Measurements from ENCODE around the gene MOB2. TPM values are rescaled to one million over a fixed set of nuclear protein-coding genes. Genes with fewer than 3 reads are reported as not detected.

The MOB2 gene
- total RNA-seq, 1 donor from 2014 or later: 38.2 TPM

GRCh38 chr11:1488575-1489180, 2.1 kb upstream of the MOB2 start:
- FAIRE-seq: no peak
- no peak for TF ChIP-seq CTCF (IDR thresholded peaks at IDR 0.05; ENCODE audit: insufficient read depth, low read length, severe bottlenecking)
- DNase-seq (ENCODE audit: low read depth): no peak
- no peaks in the 10 kb centered on the region for H3K27me3 ChIP-seq (ENCODE audit: control insufficient read depth, insufficient read depth, low read length)
- H3K36me3 ChIP-seq (ENCODE audit: control insufficient read depth, insufficient read depth, low read length): no peaks in the 10 kb centered on the region
- no peak overlapping the region for H3K4me3 ChIP-seq (ENCODE audit: low read depth, low read length)

GRCh38 chr11:1487851-1488574, 1.4 kb upstream of the MOB2 start:
- no peak overlapping the region for H3K4me3 ChIP-seq (ENCODE audit: low read depth, low read length)
- DNase-seq (ENCODE audit: low read depth) (no peak), FAIRE-seq (no peak)
- TF ChIP-seq CTCF (IDR thresholded peaks at IDR 0.05; ENCODE audit: insufficient read depth, low read length, severe bottlenecking): no peak
- H3K27me3 ChIP-seq (ENCODE audit: control insufficient read depth, insufficient read depth, low read length): no peaks in the 10 kb centered on the region
- H3K36me3 ChIP-seq (ENCODE audit: control insufficient read depth, insufficient read depth, low read length): no peaks in the 10 kb centered on the region

- Histone ChIP-seq H3K36me3 (ENCODE audit: control insufficient read depth, insufficient read depth, low read length) (no peaks in the 10 kb centered on the region), H3K4me3 (ENCODE audit: low read depth, low read length) (no peak overlapping the region), H3K27me3 (ENCODE audit: control insufficient read depth, insufficient read depth, low read length) (no peaks in the 10 kb centered on the region)
- DNase-seq (ENCODE audit: low read depth) (no peak), FAIRE-seq (no peak)
- TF ChIP-seq CTCF (IDR thresholded peaks at IDR 0.05; ENCODE audit: insufficient read depth, low read length, severe bottlenecking): no peak
These were observed 692 bp upstream of the MOB2 start for GRCh38 chr11:1487091-1487850.

GRCh38 chr11:1485504-1485885, 1.1 kb downstream of the MOB2 start:
- DNase-seq (ENCODE audit: low read depth) (no peak), FAIRE-seq (no peak)
- H3K27me3 ChIP-seq (ENCODE audit: control insufficient read depth, insufficient read depth, low read length): no peaks in the 10 kb centered on the region
- TF ChIP-seq CTCF (IDR thresholded peaks at IDR 0.05; ENCODE audit: insufficient read depth, low read length, severe bottlenecking): no peak
- H3K36me3 ChIP-seq (ENCODE audit: control insufficient read depth, insufficient read depth, low read length): no peaks in the 10 kb centered on the region
- H3K4me3 ChIP-seq (ENCODE audit: low read depth, low read length): no peak overlapping the region

- TF ChIP-seq CTCF (IDR thresholded peaks at IDR 0.05; ENCODE audit: insufficient read depth, low read length, severe bottlenecking): no peak
- H3K36me3 ChIP-seq (ENCODE audit: control insufficient read depth, insufficient read depth, low read length): peaks cover 4% of the 10 kb centered on the region
- no peak for DNase-seq (ENCODE audit: low read depth)
- no peak for FAIRE-seq
- H3K4me3 ChIP-seq (ENCODE audit: low read depth, low read length): no peak overlapping the region
- no peaks in the 10 kb centered on the region for H3K27me3 ChIP-seq (ENCODE audit: control insufficient read depth, insufficient read depth, low read length)
These were observed 1.7 kb downstream of the MOB2 start for GRCh38 chr11:1484695-1485503.
